Kidney glomerular epithelial cell (primary cell): ENCODE data around the gene PLEKHO1.
"Not testable (repeated sequence)": the region's sequence is repeated elsewhere in the genome, so short reads cannot be mapped to it uniquely, and the experiment has no call there.

Experiments used
- DNase-seq: peaks from one replicate; lab custom pipeline; 2025; lab: John Stamatoyannopoulos, UW

The PLEKHO1 gene

GRCh38 chr1:150149271-150150132 lies at the start of gene PLEKHO1:
Gene PLEKHO1 (plus strand): TSS chr1:150149916. CDS start chr1:150150258, 342 bp downstream.
- peak; percentile 33 for DNase-seq

- DNase-seq, result no peak
Measured at GRCh38 chr1:150102986-150103385, 46.7 kb upstream of the PLEKHO1 start.

GRCh38 chr1:150106341-150106740 lies 43.4 kb upstream of the PLEKHO1 start:
- no peak for DNase-seq

DNA sequence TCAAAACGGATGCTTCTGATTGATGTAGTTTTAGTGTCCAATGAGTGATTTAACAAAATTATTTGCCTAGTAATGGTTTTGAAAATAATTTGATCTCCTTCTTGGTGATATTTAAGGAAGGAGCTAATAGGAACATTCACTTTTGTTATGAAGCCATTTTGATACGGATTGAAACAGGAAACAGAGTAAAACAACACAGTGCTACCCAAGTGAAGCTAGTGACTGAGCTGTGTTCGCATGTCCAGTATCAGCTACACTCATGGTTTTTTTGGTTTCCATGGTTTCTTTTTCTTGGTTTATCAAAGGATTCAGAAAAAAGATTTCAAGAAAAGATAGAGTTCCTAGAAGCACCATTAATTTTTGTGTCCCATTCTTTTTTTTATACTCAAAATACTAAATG lies 40.1 kb upstream of the PLEKHO1 start:
- DNase-seq, result no peak

- no peak for DNase-seq
Measured at GRCh38 chr1:150110116-150110515, 39.6 kb upstream of the PLEKHO1 start.

DNA sequence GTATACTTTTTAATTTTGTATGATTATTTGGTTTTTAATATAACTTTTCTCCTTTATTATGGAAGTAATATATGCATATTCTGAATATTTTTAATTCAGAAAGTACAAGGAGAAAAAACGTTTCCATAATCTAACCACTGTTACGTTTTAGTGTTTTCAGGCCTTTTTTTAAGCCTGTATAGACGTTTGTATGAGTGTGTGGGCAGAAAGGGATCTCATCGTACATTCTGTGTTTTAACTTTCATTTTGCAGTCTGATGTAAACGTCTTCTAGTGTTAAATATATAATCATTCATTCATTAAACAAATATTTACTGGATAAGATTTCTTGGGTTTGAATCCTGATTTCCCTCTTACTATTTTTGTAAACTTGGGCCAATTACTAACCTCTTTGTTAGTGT lies 38.0 kb upstream of the PLEKHO1 start:
- DNase-seq, result no peak

DNA sequence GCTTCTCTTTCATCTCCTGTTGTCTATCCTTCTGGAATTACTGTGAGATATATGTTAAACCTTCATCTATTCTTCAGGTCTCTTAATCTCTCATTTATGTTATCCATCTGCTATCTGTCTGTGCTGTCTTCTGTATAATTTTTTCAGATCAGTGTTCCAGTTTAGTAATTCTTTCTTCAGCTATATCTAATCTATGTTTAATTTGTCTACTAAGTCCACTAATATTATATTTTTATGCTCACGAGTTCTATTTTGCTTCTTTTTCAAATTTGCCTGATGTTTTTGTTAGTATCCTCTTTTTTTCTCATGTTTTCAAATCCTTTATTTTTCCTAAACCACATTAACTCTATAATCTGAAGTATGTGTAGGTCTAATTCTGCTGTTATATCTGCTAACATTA lies 34.6 kb upstream of the PLEKHO1 start:
- DNase-seq, result no peak

DNA sequence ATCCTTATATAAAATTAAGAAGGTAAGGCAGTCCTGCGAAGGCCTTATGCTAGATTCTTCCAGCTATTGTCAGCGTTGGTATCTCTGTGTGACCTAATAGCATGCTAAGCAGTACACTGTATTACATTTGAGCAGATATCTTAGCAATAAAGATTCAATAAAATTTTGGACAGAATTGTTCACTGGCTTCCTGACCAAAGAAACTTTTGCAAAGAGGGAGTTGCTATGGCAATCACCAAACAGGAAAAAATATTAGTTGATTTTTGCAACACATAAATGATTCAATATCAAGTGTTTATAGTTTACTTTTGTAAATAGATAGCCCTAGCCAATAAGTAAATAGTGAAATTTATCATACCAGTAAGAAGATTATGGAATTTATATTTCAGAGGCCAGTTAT lies 31.0 kb upstream of the PLEKHO1 start:
- no peak for DNase-seq

- DNase-seq, result no peak
Measured at GRCh38 chr1:150121236-150121862, 28.4 kb upstream of the PLEKHO1 start.

GRCh38 chr1:150126811-150127210 lies 22.9 kb upstream of the PLEKHO1 start:
- no peak for DNase-seq

GRCh38 chr1:150127464-150127863 lies 22.3 kb upstream of the PLEKHO1 start:
- DNase-seq, result no peak

DNA sequence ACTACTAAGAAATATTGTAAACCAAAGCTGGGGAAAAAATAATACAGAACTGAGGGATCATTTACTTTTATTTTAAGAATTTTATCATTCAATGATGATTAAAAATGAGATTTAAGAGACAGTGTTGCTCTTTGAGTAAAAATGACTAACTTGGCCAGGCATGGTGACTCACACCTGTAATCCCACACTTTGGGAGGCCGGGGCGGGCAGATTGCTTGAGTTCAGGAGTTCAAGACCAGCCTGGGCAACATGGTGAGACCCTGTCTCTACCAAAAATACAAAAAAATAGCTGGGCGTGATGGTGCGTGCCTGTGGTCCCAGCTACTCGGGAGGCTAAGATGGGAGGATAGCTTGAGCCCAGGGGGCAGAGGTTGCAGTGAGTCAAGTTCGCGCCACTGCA lies 21.8 kb upstream of the PLEKHO1 start:
- DNase-seq, result no peak

GRCh38 chr1:150132372-150132771 lies 17.3 kb upstream of the PLEKHO1 start:
- no peak for DNase-seq

- DNase-seq, result no peak
Measured at GRCh38 chr1:150134537-150134936, 15.2 kb upstream of the PLEKHO1 start.

- DNase-seq, result not testable (repeated sequence)
Measured at GRCh38 chr1:150135400-150135799, 14.3 kb upstream of the PLEKHO1 start.

DNA sequence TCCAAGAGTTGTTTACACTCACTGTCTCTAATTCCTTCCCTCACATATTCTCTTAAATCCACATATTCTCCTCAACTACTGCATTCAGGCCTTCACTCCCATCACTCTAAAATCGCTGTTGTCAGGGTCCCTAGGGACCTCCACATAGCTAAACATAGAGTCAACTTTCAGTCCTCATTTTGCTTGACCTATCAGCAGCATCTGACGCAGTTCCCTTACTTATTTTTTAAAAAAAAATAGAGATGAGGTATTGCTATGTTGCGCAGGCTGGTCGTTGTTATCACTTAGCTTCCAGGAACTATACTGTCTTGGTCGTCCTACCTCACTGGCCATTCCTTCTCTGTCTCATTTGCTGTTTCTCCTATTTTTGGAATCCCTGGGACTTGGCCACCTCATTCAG lies 11.7 kb upstream of the PLEKHO1 start:
- DNase-seq, result no peak

GRCh38 chr1:150141452-150141851 lies 8.3 kb upstream of the PLEKHO1 start:
- no peak for DNase-seq

- no peak for DNase-seq
Measured at GRCh38 chr1:150142083-150142482, 7.6 kb upstream of the PLEKHO1 start.

GRCh38 chr1:150144606-150145005 lies 5.1 kb upstream of the PLEKHO1 start:
- DNase-seq, result no peak

DNA sequence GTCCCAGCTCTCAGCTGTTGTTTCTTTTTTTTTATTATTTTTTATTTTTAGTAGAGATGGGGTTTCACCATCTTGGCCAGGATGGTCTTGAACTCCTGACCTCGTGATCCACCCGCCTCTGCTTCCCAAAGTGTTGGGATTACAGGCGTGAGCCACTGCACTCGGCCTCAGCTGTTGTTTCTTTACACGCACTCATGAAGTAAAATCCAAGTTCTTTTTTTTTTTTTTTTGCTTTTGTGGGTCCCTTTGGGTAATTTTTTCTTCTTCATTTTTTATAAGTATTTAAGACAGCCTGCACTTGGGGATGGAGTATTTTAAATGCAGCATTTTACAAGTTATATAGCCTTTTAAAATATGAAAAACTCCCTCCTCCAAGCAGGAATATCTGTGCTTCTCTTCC lies 3.7 kb upstream of the PLEKHO1 start:
- DNase-seq, result not testable (repeated sequence)

- no peak for DNase-seq
Measured at GRCh38 chr1:150146849-150147542, 2.7 kb upstream of the PLEKHO1 start.

GRCh38 chr1:150148837-150149270 lies 862 bp upstream of the PLEKHO1 start:
- no peak for DNase-seq
